ENCODE data around the gene PNLIPRP2. TPM values are rescaled to one million over a fixed set of nuclear protein-coding genes. Genes with fewer than 3 reads are reported as not detected.

PNLIPRP2 gene
- polyA plus RNA-seq, 1 of the 3 experiments (the other 2 are of a cell fraction), result not detected

DNA sequence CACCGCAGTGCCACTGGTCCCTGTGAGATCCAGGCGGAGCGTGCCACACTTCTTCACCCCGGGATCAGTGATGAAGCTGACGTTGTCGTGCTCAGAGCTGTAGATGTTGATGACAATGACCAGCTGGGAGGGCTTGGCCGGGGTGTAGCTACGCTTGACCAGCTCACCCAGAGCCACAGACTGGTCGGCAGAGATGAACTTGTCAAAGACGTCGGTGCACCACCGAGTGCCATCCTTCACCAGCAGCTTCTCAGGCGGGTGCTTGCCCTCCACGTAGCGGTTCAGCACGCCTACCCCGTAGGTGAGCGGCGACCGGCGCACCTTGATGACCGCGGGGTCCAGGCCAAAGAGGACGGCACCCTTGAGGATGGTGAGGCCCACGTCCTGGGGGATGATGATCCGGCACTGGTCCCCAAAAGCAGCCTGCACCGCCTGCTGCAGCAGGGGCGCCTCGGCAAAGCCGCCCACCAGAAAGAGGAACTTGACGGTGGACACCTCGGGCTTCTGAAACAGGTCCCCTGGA, 54.2 kb downstream of the PNLIPRP2 start:
- Histone ChIP-seq H3K9me3 (no peaks in the 10 kb centered on the region), H3K9me2 (no peaks in the 10 kb centered on the region), H3K9ac (no peak overlapping the region), H3F3A (replicated peaks; ENCODE audit: insufficient read depth) (no peaks in the 10 kb centered on the region), H3K4me3 (ENCODE audit: low read depth in 2 of 2, low read length in 1 of 2) (no peak overlapping the region), H3K36me3 (replicated peaks in 1 of 2; ENCODE audit: control insufficient read depth in 1 of 2, insufficient read depth in 2 of 2, low read length in 1 of 2) (no peaks in the 10 kb centered on the region), H3K4me1 (ENCODE audit: control insufficient read depth in 1 of 2, insufficient read depth in 2 of 2, low read depth in 1 of 2, low read length in 1 of 2) (peaks cover 4 to 11% of the 10 kb centered on the region in 2 experiments; a peak in 2 of 4 replicates), H3K27ac (ENCODE audit: low read depth in 2 of 2, low read length in 1 of 2) (no peak overlapping the region), H4K20me1 (ENCODE audit: insufficient read depth) (no peaks in the 10 kb centered on the region), H3K27me3 (ENCODE audit: insufficient read depth) (no peaks in the 10 kb centered on the region), H2AFZ (ENCODE audit: low read depth) (no peak overlapping the region), H3K79me2 (ENCODE audit: insufficient read depth) (no peaks in the 10 kb centered on the region), H3K4me2 (no peak overlapping the region)
- POLR2A ChIA-PET, result no interaction called here
- no peak for DNase-seq
- 80% methylated on average over 13 of the region's 32 CpGs for WGBS (ENCODE audit: low lambda C conversion rate)
- no peak for TF ChIP-seq NFIC (IDR thresholded peaks at IDR 0.05; ENCODE audit: borderline replicate concordance)
- TF ChIP-seq MXI1 (IDR thresholded peaks at IDR 0.05; ENCODE audit: low read depth, low read length), result no peak
- no peak for TF ChIP-seq FOSL2 (IDR thresholded peaks at IDR 0.05; ENCODE audit: borderline replicate concordance, low read depth)
- TF ChIP-seq, protein P1, sequence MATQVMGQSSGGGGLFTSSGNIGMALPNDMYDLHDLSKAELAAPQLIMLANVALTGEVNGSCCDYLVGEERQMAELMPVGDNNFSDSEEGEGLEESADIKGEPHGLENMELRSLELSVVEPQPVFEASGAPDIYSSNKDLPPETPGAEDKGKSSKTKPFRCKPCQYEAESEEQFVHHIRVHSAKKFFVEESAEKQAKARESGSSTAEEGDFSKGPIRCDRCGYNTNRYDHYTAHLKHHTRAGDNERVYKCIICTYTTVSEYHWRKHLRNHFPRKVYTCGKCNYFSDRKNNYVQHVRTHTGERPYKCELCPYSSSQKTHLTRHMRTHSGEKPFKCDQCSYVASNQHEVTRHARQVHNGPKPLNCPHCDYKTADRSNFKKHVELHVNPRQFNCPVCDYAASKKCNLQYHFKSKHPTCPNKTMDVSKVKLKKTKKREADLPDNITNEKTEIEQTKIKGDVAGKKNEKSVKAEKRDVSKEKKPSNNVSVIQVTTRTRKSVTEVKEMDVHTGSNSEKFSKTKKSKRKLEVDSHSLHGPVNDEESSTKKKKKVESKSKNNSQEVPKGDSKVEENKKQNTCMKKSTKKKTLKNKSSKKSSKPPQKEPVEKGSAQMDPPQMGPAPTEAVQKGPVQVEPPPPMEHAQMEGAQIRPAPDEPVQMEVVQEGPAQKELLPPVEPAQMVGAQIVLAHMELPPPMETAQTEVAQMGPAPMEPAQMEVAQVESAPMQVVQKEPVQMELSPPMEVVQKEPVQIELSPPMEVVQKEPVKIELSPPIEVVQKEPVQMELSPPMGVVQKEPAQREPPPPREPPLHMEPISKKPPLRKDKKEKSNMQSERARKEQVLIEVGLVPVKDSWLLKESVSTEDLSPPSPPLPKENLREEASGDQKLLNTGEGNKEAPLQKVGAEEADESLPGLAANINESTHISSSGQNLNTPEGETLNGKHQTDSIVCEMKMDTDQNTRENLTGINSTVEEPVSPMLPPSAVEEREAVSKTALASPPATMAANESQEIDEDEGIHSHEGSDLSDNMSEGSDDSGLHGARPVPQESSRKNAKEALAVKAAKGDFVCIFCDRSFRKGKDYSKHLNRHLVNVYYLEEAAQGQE (IDR thresholded peaks at IDR 0.05; ENCODE audit: low read depth, low read length), result no peak
- no peak for TF ChIP-seq FOXM1 (IDR thresholded peaks at IDR 0.05; ENCODE audit: low read depth)
- no peak for TF ChIP-seq TEAD4 (IDR thresholded peaks at IDR 0.05; ENCODE audit: borderline replicate concordance, insufficient read depth)
- TF ChIP-seq GATA2 (CRISPR knock-in tag; IDR thresholded peaks at IDR 0.05), result no peak
- CTCF ChIA-PET, result interaction anchor here (0.8 to 6.3 kb wide), 3 partner anchors 48 to 493 kb away, joined by 3 to 46 read pairs (median 4); no protein-coding TSS in a partner anchor

DNA sequence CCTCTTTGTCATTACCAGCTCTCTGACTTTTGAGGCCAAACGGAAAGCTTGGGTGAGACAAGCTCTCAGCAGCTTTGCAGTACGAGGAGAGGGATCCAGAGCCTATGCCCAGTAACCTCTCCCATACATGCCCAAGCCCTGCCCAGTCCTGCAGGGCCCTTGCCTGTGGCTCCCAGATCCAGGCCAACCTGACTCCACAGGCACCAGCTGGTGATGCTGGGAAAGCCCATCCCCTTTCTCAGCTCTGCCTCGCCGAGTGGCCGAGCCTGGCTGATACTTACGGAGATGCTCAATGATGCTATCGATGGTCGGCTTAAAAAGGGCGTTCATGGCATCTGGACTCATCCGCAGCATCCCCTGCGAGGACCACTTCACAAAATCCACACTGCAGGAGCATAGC, 55.4 kb downstream of the PNLIPRP2 start:
- no peaks in the 10 kb centered on the region for H3K79me2 ChIP-seq (ENCODE audit: insufficient read depth)
- no peaks in the 10 kb centered on the region for H3F3A ChIP-seq (replicated peaks; ENCODE audit: insufficient read depth)
- WGBS (ENCODE audit: low lambda C conversion rate), result 76% methylated on average over 4 of the region's 11 CpGs
- H3K36me3 ChIP-seq (replicated peaks in 1 of 2; ENCODE audit: control insufficient read depth in 1 of 2, insufficient read depth in 2 of 2, low read length in 1 of 2), result no peaks in the 10 kb centered on the region
- H2AFZ ChIP-seq (ENCODE audit: low read depth), result no peak overlapping the region
- POLR2A ChIA-PET, result no interaction called here
- peaks cover 4 to 9% of the 10 kb centered on the region in 2 experiments; a peak in 2 of 4 replicates for H3K4me1 ChIP-seq (ENCODE audit: control insufficient read depth in 1 of 2, insufficient read depth in 2 of 2, low read depth in 1 of 2, low read length in 1 of 2)
- DNase-seq, result no peak
- H3K4me2 ChIP-seq, result no peak overlapping the region
- TF ChIP-seq, protein P1 (IDR thresholded peaks at IDR 0.05; ENCODE audit: low read depth, low read length), result no peak
- TF ChIP-seq SIN3A (IDR thresholded peaks at IDR 0.05; ENCODE audit: borderline replicate concordance, low read depth, low read length) (no peak), NRF1 (IDR thresholded peaks at IDR 0.05; ENCODE audit: low read depth, low read length) (no peak), YY1 (IDR thresholded peaks at IDR 0.05; ENCODE audit: low read depth) (no peak), NFIC (IDR thresholded peaks at IDR 0.05; ENCODE audit: borderline replicate concordance) (no peak), JUND (IDR thresholded peaks at IDR 0.05) (no peak), ELF1 (IDR thresholded peaks at IDR 0.05) (no peak), GABPA (IDR thresholded peaks at IDR 0.05; ENCODE audit: low read depth) (no peak), SMC3 (IDR thresholded peaks at IDR 0.05; ENCODE audit: low read depth, low read length) (no peak)
- TF ChIP-seq, protein P2, sequence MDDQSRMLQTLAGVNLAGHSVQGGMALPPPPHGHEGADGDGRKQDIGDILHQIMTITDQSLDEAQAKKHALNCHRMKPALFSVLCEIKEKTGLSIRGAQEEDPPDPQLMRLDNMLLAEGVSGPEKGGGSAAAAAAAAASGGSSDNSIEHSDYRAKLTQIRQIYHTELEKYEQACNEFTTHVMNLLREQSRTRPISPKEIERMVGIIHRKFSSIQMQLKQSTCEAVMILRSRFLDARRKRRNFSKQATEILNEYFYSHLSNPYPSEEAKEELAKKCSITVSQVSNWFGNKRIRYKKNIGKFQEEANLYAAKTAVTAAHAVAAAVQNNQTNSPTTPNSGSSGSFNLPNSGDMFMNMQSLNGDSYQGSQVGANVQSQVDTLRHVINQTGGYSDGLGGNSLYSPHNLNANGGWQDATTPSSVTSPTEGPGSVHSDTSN (IDR thresholded peaks at IDR 0.05), result no peak
- TF ChIP-seq, protein P3, sequence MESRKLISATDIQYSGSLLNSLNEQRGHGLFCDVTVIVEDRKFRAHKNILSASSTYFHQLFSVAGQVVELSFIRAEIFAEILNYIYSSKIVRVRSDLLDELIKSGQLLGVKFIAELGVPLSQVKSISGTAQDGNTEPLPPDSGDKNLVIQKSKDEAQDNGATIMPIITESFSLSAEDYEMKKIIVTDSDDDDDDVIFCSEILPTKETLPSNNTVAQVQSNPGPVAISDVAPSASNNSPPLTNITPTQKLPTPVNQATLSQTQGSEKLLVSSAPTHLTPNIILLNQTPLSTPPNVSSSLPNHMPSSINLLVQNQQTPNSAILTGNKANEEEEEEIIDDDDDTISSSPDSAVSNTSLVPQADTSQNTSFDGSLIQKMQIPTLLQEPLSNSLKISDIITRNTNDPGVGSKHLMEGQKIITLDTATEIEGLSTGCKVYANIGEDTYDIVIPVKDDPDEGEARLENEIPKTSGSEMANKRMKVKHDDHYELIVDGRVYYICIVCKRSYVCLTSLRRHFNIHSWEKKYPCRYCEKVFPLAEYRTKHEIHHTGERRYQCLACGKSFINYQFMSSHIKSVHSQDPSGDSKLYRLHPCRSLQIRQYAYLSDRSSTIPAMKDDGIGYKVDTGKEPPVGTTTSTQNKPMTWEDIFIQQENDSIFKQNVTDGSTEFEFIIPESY (IDR thresholded peaks at IDR 0.05; ENCODE audit: borderline replicate concordance, low read depth), result no peak
- TF ChIP-seq, protein P4, sequence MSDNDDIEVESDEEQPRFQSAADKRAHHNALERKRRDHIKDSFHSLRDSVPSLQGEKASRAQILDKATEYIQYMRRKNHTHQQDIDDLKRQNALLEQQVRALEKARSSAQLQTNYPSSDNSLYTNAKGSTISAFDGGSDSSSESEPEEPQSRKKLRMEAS (IDR thresholded peaks at IDR 0.05; ENCODE audit: low read depth), result no peak
- H3K27ac ChIP-seq (ENCODE audit: low read depth in 2 of 2, low read length in 1 of 2), result no peak overlapping the region
- H3K9me2 ChIP-seq, result no peaks in the 10 kb centered on the region
- CTCF ChIA-PET, result interaction anchor here (0.6 to 6.3 kb wide), 4 partner anchors 62 to 1297 kb away, joined by 3 to 46 read pairs (median 3); no protein-coding TSS in a partner anchor
- no peak overlapping the region for H3K4me3 ChIP-seq (ENCODE audit: low read depth in 2 of 2, low read length in 1 of 2)
- H3K9ac ChIP-seq, result no peak overlapping the region
- no peaks in the 10 kb centered on the region for H3K9me3 ChIP-seq
- H4K20me1 ChIP-seq (ENCODE audit: insufficient read depth), result no peaks in the 10 kb centered on the region
- no peaks in the 10 kb centered on the region for H3K27me3 ChIP-seq (ENCODE audit: insufficient read depth)
